K562 (cell line): ENCODE measurements around the gene CLSTN1. TPM values are rescaled to one million over a fixed set of nuclear protein-coding genes. Genes with fewer than 3 reads are reported as not detected.

Experiments used
- ZBTB40 ChIP-seq, 2 experiments: fragments of 450-650 bp in 1 of 2; sonication (generic) in 1 of 2; formaldehyde crosslinking in 1 of 2; IDR thresholded peaks; 2 replicates each; pipeline versions ENCODE4 v1.7.1 to v1.9.0; 2016 to 2022; ENCODE audit warnings: inconsistent platforms in 1 of 2, mild to moderate bottlenecking in 1 of 2, missing genetic modification reagents in 1 of 2
- polyA plus RNA-seq, 8 experiments: library from polyadenylated mRNA; depleted of rRNA in 4 of 8; stranded (reverse) in 5 of 8; unstranded in 3 of 8; fragments of >200 nt; fragmentation: Nextera tagmentation in 2 of 8; fragmentation: Illumina TruSeq in 1 of 8; extraction: Ambion mirVana in 2 of 8; extraction: Trizol in 1 of 8; gene quantifications; 2 replicates each; pipeline versions ENCODE4 v1.2.1 to v1.2.3, GENCODE V29; 2011 to 2014; ENCODE audit warnings: inconsistent platforms in 1 of 8, missing spikeins in 1 of 8
- total RNA-seq, 7 experiments: library from RNA; depleted of rRNA in 6 of 7; stranded (reverse); fragments of >200 nt in 6 of 7; fragmentation: Illumina TruSeq in 2 of 7; extraction: Trizol in 2 of 7; gene quantifications; 2 replicates each; pipeline versions ENCODE4 v1.2.1 to v1.2.3, GENCODE V29; 2011 to 2021; ENCODE audit warnings: low replicate concordance in 1 of 7

Gene CLSTN1
- total and polyA plus RNA-seq, 9 of the 15 experiments (the other 6 are each of a cell fraction or from before 2014, with no cell fraction given): 1.1 to 32.5 (median 13.3) TPM

DNA sequence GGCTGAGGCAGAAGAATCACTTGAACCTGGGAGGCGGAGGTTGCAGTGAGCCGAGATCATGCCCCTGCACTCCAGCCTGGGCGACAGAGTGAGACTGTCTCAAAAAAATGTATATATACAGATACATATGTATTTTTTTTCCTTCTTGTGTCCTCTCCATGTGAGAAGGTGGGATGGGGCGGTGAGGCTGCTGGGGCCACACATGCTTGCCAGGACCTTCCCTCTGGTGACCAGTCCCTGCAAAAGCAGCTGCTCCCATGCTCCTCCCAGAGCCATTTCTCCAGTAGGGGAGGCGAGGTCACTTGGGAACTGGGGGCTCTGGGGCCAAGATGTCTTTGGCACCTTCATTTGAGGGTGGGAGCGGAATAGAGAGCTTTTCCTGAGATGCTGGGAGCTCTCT is 97.4 kb downstream of the CLSTN1 start (continued):
- TF ChIP-seq ZBTB40 (IDR thresholded peaks at IDR 0.05) (no peak), ZBTB40 (CRISPR knock-in tag; IDR thresholded peaks at IDR 0.05) (no peak)
